ENCODE results near the gene PSENEN. TPM values are rescaled to one million over a fixed set of nuclear protein-coding genes. Genes with fewer than 3 reads are reported as not detected.

PSENEN gene
- total and polyA plus RNA-seq, 5 experiments from 2014 or later, result 23.0 to 76.5 (median 68.7) TPM

- peak; percentile 74 to 75 for ATAC-seq
- H3K36me3 Mint-ChIP-seq, result peaks cover 0 to 4% (median 2%) of the 10 kb centered on the region in 3 donors
- DNase-seq, result peak; percentile 92 to 99 (median 98)
- POLR2A ChIA-PET, result interaction anchor here (0.5 to 1.8 kb wide), 16 partner anchors 8 to 380 kb away, joined by 3 to 15 read pairs (median 4); partner anchors contain the start of genes COX6B1, HSPB6, KMT2B and NFKBID
- H3K4me1 Mint-ChIP-seq, result peaks cover 23 to 55% (median 49%) of the 10 kb centered on the region in 4 donors
- peak within 1 kb of the TSS; percentile 96 to 99 (median 98) for H3K4me3 Mint-ChIP-seq
- no peaks in the 10 kb centered on the region for H3K27me3 Mint-ChIP-seq
- H3K27ac Mint-ChIP-seq, result peak within 1 kb of the TSS; percentile 89 to 98 (median 96)
- H3K9me3 Mint-ChIP-seq, result no peaks in the 10 kb centered on the region
Measured at GRCh38 chr19:35748106-35749020, 2.9 kb downstream of the PSENEN start, which contains the start of gene LIN37. LIN37 (plus strand) TSS chr19:35748576; CDS start chr19:35748725, 149 bp downstream.

DNA sequence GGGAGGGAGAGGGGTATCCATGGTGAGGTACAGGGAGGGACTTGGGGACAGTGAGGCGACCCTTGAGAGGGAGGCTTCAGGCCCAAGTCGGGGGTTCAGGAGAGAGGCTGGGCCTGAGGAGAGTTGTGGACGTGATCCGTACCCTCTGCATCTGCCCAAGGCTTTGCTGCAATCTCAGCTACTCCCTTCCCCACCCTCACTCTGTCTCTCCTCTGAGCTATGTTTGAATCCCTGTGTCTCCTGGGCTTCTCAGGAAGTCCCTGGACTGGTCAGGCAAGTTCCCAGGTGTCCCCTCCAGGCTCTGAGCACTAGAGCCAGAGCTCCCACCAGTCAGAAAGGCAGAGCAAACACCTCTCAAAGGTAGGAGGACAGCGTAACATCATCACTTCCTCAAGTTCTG, 4.7 kb downstream of the PSENEN start:
- H3K27ac Mint-ChIP-seq, result no peak overlapping the region
- peaks cover 22 to 43% (median 40%) of the 10 kb centered on the region in 4 donors for H3K4me1 Mint-ChIP-seq
- H3K9me3 Mint-ChIP-seq, result no peaks in the 10 kb centered on the region
- no peak for ATAC-seq
- peak overlapping the region in 8 of 10 donors; percentile 23 to 69 (median 44) for H3K4me3 Mint-ChIP-seq
- POLR2A ChIA-PET, result interaction anchor here (0.7 kb wide), 2 partner anchors 7 to 178 kb away, joined by 3 read pairs; no protein-coding TSS in a partner anchor
- peaks cover 0 to 6% (median 1%) of the 10 kb centered on the region in 5 donors for H3K27me3 Mint-ChIP-seq
- DNase-seq, result no peak
- H3K36me3 Mint-ChIP-seq, result peaks cover 0 to 17% (median 7%) of the 10 kb centered on the region in 3 donors

DNA sequence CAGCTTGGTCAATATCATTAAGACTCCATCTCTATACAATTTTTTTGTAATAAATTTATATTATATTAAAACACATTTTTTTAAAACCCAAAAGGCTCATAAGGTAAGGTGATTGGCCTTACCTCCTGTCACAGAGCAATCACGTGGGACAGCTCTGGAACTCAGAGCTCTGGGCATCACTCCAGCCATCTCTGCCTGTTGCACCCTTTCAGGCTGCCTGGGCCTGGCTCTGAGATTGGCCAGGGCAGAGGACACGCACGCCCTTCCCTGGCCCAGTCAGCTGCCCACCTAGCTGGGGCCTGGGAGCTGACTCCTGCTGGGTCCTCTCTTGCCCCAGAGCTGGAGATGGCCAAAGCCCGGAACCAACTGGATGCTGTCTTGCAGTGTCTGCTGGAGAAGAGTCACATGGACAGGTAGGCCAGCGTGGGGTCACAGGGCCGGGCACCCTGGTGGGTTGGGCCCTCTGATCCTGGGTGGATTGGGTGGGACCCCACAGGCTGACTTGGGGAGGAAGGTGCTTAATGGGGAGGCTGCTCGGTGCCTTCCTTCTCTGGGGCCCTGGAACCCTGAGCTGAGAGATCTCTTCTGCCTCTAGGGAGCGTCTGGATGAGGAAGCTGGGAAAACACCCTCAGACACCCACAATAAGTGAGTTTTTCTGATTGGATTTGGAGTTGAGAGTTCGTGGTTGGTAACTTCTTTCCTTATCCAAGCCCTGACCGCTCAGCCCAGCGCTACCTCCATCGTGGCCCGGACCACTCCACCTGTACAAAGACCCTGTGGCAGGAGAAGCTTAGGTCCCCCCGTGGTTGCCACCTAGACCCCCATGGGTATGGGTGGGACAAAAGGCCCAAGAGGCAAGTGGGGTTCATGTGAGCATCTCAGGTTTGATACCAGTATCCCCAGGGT, 6.6 kb downstream of the PSENEN start:
- H3K36me3 Mint-ChIP-seq, result peaks cover 0 to 17% (median 7%) of the 10 kb centered on the region in 3 donors
- POLR2A ChIA-PET, result interaction anchor here (1.2 kb wide), 1 partner anchor 10 kb away, joined by 5 read pairs; the partner anchor contains the start of gene IGFLR1
- peaks cover 2 to 11% (median 8%) of the 10 kb centered on the region in 5 donors for H3K27me3 Mint-ChIP-seq
- H3K9me3 Mint-ChIP-seq, result no peaks in the 10 kb centered on the region
- ATAC-seq (no peak), DNase-seq (no peak)
- no peak overlapping the region for H3K4me3 Mint-ChIP-seq
- H3K4me1 Mint-ChIP-seq, result peaks cover 24 to 43% (median 38%) of the 10 kb centered on the region in 4 donors
- H3K27ac Mint-ChIP-seq, result no peak overlapping the region

- POLR2A ChIA-PET, result interaction anchor here (1.2 kb wide), 1 partner anchor 11 kb away, joined by 5 read pairs; the partner anchor contains the start of gene IGFLR1
- Mint-ChIP-seq H3K4me3 (peak overlapping the region in 1 of 10 donors; percentile 56), H3K9me3 (no peaks in the 10 kb centered on the region), H3K27ac (no peak overlapping the region), H3K4me1 (peaks cover 23 to 49% (median 41%) of the 10 kb centered on the region in 4 donors), H3K36me3 (peaks cover 0 to 17% (median 7%) of the 10 kb centered on the region in 3 donors), H3K27me3 (peaks cover 2 to 11% (median 9%) of the 10 kb centered on the region in 5 donors)
- no peak for DNase-seq
- ATAC-seq, result no peak
Measured at GRCh38 chr19:35752746-35753350, 7.4 kb downstream of the PSENEN start.

GRCh38 chr19:35753634-35754369, 8.4 kb downstream of the PSENEN start:
- peaks cover 15 to 43% (median 37%) of the 10 kb centered on the region in 4 donors for H3K4me1 Mint-ChIP-seq
- H3K27ac Mint-ChIP-seq, result peak overlapping the region in 1 of 10 donors; percentile 49
- POLR2A ChIA-PET, result interaction anchor here (4.1 kb wide), 1 partner anchor 10 kb away, joined by 36 read pairs; the partner anchor contains the start of genes IGFLR1, PSENEN and U2AF1L4
- peak overlapping the region in 2 of 10 donors; percentile 10 to 95 for H3K4me3 Mint-ChIP-seq
- peaks cover 0 to 17% (median 7%) of the 10 kb centered on the region in 3 donors for H3K36me3 Mint-ChIP-seq
- DNase-seq (no peak), ATAC-seq (no peak)
- H3K27me3 Mint-ChIP-seq, result peaks cover 2 to 12% (median 9%) of the 10 kb centered on the region in 5 donors
- H3K9me3 Mint-ChIP-seq, result no peaks in the 10 kb centered on the region

DNA sequence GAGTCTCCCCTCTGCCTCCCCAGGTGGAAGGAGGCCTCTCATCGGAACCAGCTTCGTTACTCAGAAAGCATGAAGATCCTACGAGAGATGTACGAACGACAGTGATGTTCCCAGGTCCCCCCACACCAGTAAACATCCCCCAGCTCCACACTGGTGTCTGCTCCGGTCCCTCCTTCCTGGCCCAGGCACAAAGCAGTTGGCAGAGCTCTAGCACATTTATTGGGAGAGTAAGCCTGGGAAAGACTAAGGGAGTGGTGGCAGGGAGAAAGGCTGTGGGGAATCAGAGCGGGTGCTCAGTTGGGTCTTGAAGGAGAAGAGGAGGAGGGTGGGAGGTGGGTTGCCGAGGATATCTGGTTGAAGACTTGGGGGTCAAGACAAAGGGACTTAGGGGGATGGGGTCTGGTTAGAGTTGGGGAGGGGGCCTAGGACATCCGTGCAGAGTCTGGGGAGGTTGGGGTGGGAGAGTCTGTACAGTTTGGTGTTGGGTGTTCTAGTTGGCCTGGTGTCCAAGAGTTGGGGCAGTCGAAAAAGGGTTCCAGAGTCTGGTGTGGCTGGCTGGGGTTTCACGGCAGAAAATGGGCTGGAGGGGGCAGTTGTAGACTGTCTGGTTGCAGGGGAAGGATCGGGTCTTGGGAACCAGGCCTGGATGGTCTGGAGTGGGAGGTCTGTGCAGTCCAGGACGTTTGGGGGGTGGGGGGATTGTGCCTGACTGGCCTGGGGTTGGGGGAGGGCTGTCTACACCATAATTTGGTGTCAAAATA, 9.1 kb downstream of the PSENEN start:
- Mint-ChIP-seq H3K4me3 (peak overlapping the region in 4 of 10 donors; percentile 10 to 95 (median 63)), H3K27me3 (peaks cover 2 to 12% (median 9%) of the 10 kb centered on the region in 5 donors), H3K9me3 (no peaks in the 10 kb centered on the region), H3K36me3 (peaks cover 0 to 17% (median 7%) of the 10 kb centered on the region in 3 donors), H3K4me1 (peaks cover 15 to 43% (median 38%) of the 10 kb centered on the region in 4 donors), H3K27ac (peak overlapping the region in 1 of 10 donors; percentile 49)
- POLR2A ChIA-PET, result interaction anchor here (4.1 kb wide), 1 partner anchor 11 kb away, joined by 36 read pairs; the partner anchor contains the start of genes IGFLR1, PSENEN and U2AF1L4
- DNase-seq (peak in 1 of 10 donors; percentile 34), ATAC-seq (no peak)

GRCh38 chr19:35755131-35755549, 9.7 kb downstream of the PSENEN start:
- POLR2A ChIA-PET, result interaction anchor here (0.9 to 4.1 kb wide), 2 partner anchors 11 to 107 kb away, joined by 4 to 36 read pairs; partner anchors contain the start of genes COX6B1, IGFLR1, PSENEN and U2AF1L4
- DNase-seq (no peak), ATAC-seq (no peak)
- Mint-ChIP-seq H3K4me1 (peaks cover 16 to 41% (median 36%) of the 10 kb centered on the region in 4 donors), H3K9me3 (no peaks in the 10 kb centered on the region), H3K27me3 (peaks cover 2 to 12% (median 9%) of the 10 kb centered on the region in 5 donors), H3K4me3 (peak overlapping the region in 9 of 10 donors; percentile 28 to 95 (median 58)), H3K27ac (peak overlapping the region in 2 of 10 donors; percentile 34 to 40), H3K36me3 (peaks cover 0 to 17% (median 7%) of the 10 kb centered on the region in 3 donors)

- POLR2A ChIA-PET, result interaction anchor here (0.9 to 4.1 kb wide), 5 partner anchors 8 to 108 kb away, joined by 4 to 36 read pairs (median 10); partner anchors contain the start of genes COX6B1, IGFLR1, LIN37 and PSENEN
- Mint-ChIP-seq H3K4me3 (peak overlapping the region; percentile 16 to 95 (median 66)), H3K4me1 (peaks cover 16 to 41% (median 37%) of the 10 kb centered on the region in 4 donors), H3K36me3 (peaks cover 0 to 19% (median 7%) of the 10 kb centered on the region in 3 donors), H3K27ac (peak overlapping the region in 3 of 10 donors; percentile 69 to 91 (median 79)), H3K27me3 (peaks cover 2 to 12% (median 9%) of the 10 kb centered on the region in 5 donors), H3K9me3 (no peaks in the 10 kb centered on the region)
- ATAC-seq, result peak in 1 of 2 donors; percentile 6
- peak in 9 of 10 donors; percentile 34 to 74 (median 55) for DNase-seq
Measured at GRCh38 chr19:35755550-35756376, 10.3 kb downstream of the PSENEN start.

Measured in naive thymus-derived CD8-positive, alpha-beta T cell (primary cell).